Osteoblast (primary cell): Measurements from ENCODE around the gene RARRES1. TPM values are rescaled to one million over a fixed set of nuclear protein-coding genes. Genes with fewer than 3 reads are reported as not detected.
A peak's percentile ranks its signal among the peaks of the same experiment; 100 is the strongest.

ENCODE experiments used
- DNase-seq: peaks from one replicate; pipeline ENCODE4 v3.0.0; 2011; ENCODE audit warnings: low spot score, mixed read lengths; ENCODE audit not compliant: insufficient read length; ENCODE audit errors: missing footprints
- H2AFZ ChIP-seq: 2 replicates; pipeline ENCODE4 v1.6.0; 2011; ENCODE audit warnings: mild to moderate bottlenecking, low read length
- H3K27ac ChIP-seq: 2 replicates; pipeline ENCODE4 v1.5.1; 2011; ENCODE audit warnings: mild to moderate bottlenecking, low read depth, low read length, moderate library complexity
- H3K27me3 ChIP-seq: 2 replicates; pipeline ENCODE4 v1.6.0; 2012; ENCODE audit warnings: mild to moderate bottlenecking, control low read depth, inconsistent platforms, low read length, moderate library complexity; ENCODE audit not compliant: insufficient read depth
- H3K36me3 ChIP-seq: 2 replicates; pipeline ENCODE4 v1.5.1; 2011; ENCODE audit warnings: mild to moderate bottlenecking, low read length, control low read depth, moderate library complexity; ENCODE audit not compliant: insufficient read depth
- H3K4me1 ChIP-seq: 2 replicates; pipeline ENCODE4 v1.5.1; 2011; ENCODE audit warnings: mild to moderate bottlenecking, low read length, control low read depth, moderate library complexity; ENCODE audit not compliant: insufficient read depth
- H3K4me2 ChIP-seq: 2 replicates; pipeline ENCODE4 v1.6.0; 2011; ENCODE audit warnings: mild to moderate bottlenecking, low read length; ENCODE audit not compliant: insufficient read depth
- H3K4me3 ChIP-seq: fragments of 200-600 bp; sonication (generic); 3 replicates; pipeline ENCODE4 v1.5.1; 2012; ENCODE audit warnings: mild to moderate bottlenecking, low read length, inconsistent platforms; ENCODE audit not compliant: insufficient read depth
- H3K79me2 ChIP-seq: 2 replicates; pipeline ENCODE4 v1.6.0; 2012; ENCODE audit warnings: mild to moderate bottlenecking, low read length, control low read depth, inconsistent platforms; ENCODE audit not compliant: insufficient read depth
- H3K9me3 ChIP-seq: 2 replicates; pipeline ENCODE4 v1.5.1; 2011; ENCODE audit warnings: low read depth, low read length, control low read depth
- H4K20me1 ChIP-seq: 2 replicates; pipeline ENCODE4 v1.6.0; 2012; ENCODE audit warnings: mild to moderate bottlenecking, low read length, control low read depth; ENCODE audit not compliant: insufficient read depth
- total RNA-seq: library from RNA; depleted of rRNA; stranded (reverse); fragments of >200 nt; gene quantifications from 2 replicates; pipeline ENCODE4 v1.2.3, GENCODE V29; 2012
- TF ChIP-seq, protein P1 (sequence below): IDR thresholded peaks from 2 replicates; pipeline ENCODE4 v1.5.1; 2011; ENCODE audit warnings: mild to moderate bottlenecking, low read depth, low read length, moderate library complexity; ENCODE audit errors: extremely low read depth

The RARRES1 gene
- total RNA-seq, 1 donor, result 19.5 TPM

DNA sequence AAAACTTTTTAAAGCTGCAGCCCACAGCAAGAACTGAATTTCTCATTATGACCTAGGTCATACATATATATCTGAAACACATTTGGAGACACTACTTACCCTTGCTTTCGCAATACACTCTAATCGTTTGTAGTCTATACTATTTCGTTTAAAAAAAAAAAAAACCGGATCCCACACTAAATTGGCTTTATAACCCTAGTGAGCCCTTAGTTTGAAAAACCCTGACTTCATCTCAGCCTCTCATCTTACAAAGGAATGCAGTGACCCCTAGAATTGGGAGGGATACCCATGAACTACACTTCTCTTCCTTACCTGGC lies 4.2 kb downstream of the RARRES1 start:
- no peaks in the 10 kb centered on the region for H3K79me2 ChIP-seq
- H3K27me3 ChIP-seq, result no peaks in the 10 kb centered on the region
- H4K20me1 ChIP-seq, result no peaks in the 10 kb centered on the region
- peak overlapping the region; percentile 67 for H3K4me2 ChIP-seq
- no peaks in the 10 kb centered on the region for H3K36me3 ChIP-seq
- H2AFZ ChIP-seq, result no peak overlapping the region
- no peak overlapping the region for H3K4me3 ChIP-seq
- TF ChIP-seq, protein P1, sequence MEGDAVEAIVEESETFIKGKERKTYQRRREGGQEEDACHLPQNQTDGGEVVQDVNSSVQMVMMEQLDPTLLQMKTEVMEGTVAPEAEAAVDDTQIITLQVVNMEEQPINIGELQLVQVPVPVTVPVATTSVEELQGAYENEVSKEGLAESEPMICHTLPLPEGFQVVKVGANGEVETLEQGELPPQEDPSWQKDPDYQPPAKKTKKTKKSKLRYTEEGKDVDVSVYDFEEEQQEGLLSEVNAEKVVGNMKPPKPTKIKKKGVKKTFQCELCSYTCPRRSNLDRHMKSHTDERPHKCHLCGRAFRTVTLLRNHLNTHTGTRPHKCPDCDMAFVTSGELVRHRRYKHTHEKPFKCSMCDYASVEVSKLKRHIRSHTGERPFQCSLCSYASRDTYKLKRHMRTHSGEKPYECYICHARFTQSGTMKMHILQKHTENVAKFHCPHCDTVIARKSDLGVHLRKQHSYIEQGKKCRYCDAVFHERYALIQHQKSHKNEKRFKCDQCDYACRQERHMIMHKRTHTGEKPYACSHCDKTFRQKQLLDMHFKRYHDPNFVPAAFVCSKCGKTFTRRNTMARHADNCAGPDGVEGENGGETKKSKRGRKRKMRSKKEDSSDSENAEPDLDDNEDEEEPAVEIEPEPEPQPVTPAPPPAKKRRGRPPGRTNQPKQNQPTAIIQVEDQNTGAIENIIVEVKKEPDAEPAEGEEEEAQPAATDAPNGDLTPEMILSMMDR, result no peak
- peaks cover 68% of the 10 kb centered on the region for H3K4me1 ChIP-seq
- no peaks in the 10 kb centered on the region for H3K9me3 ChIP-seq
- DNase-seq, result no peak
- H3K27ac ChIP-seq, result peak overlapping the region; percentile 81

DNA sequence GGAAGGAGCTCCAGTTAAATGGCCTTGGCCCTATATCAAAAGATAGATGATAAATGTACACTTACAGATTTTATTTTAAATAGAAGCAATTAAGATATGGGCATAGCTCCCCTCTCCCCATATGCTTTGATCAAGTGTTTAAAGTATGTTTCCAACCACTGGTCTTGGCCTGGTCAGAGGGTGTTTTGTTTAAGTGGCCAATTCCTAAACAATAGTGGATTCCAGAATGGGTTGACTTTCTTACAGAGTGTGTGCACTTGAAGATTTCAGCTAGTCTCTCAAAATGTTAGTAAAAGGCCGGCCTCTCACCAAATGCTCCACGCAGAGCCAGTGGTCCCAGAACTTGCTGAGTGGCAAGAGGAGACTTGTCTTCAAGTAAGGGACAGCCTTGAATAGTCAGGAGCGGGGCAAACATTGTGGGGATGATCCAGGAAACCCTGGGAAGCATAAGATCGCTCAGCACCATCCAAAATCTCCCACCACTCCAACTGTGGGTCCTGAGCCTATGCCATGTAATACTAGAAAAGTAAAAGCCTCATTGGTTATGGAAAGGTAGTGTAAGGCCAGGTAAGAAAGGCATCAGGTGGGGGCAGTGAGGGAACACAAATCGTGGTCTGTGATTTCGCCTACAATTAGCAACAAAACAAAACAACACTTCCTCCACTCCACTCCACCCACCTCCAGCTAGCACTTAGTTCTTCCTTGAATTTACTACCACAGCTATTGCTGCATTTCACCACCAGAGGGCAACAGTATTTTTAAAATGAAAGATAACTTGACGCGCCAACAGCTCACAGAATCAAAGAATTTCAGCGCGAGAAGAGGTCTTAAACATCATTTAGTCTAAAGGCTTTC lies 4.8 kb downstream of the RARRES1 start:
- TF ChIP-seq, protein P1, result peak; percentile 88
- Histone ChIP-seq H3K79me2 (no peaks in the 10 kb centered on the region), H3K27ac (peak overlapping the region; percentile 81), H3K36me3 (no peaks in the 10 kb centered on the region), H3K4me3 (no peak overlapping the region), H3K4me1 (peaks cover 68% of the 10 kb centered on the region), H2AFZ (no peak overlapping the region), H3K27me3 (no peaks in the 10 kb centered on the region), H4K20me1 (no peaks in the 10 kb centered on the region), H3K4me2 (peak overlapping the region; percentile 67), H3K9me3 (no peaks in the 10 kb centered on the region)
- peak; percentile 92 for DNase-seq

DNA sequence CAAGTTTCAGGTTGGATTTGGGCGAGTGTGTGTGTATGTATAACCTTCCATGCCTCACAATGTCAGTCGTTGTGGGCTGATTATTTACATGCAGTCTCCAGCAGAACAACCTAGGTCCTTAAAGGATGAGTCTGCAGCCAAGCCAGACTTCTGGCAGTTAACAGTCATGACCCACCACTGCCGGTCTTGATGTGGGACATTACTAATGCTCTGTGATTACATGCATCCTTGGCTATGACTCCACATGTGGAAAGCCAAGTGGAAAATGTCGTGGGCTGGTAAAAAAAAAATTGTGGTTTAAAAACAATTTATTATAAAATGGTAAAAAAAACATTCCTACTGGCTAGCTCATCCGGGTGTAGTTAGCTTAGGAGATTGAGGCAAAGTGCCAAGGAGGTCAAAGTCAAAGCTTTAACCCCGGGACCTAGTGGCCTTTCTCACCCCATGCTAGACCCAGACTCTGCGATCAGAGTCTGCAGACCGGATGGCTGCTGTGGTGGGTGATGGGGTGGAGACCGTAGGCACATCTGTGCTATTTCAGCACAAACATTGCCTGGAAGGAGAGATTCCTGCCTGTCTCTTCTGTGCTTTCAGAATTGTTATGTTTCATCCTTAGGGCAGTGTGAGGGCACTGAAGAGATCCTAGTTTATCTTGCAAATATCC lies 6.8 kb downstream of the RARRES1 start:
- Histone ChIP-seq H3K36me3 (no peaks in the 10 kb centered on the region), H2AFZ (no peak overlapping the region), H3K4me3 (no peak overlapping the region), H3K9me3 (no peaks in the 10 kb centered on the region), H3K27ac (peak overlapping the region; percentile 96), H4K20me1 (no peaks in the 10 kb centered on the region), H3K27me3 (no peaks in the 10 kb centered on the region), H3K4me2 (peak overlapping the region; percentile 57), H3K79me2 (no peaks in the 10 kb centered on the region), H3K4me1 (peaks cover 58% of the 10 kb centered on the region)
- DNase-seq, result peak; percentile 96
- TF ChIP-seq, protein P1, result no peak

DNA sequence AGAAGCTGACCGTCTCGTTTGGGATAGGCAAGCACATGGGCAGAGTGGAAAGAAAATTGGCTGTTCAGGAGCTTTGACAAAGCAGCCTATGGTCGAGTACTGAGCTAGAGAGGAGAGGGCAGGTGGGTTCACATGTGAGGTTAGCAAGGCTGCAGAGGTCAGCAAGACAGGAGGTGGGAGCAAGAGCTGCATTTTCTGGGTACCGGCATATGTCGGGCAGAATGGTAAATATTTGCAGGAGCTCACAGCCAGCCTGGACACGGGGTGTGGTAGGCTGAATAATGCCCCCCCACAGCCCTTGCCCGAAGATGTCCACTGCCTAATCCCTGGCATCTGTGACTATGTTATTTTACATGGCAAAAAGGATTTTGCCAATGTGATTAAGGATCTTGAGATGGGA lies 8.3 kb downstream of the RARRES1 start:
- no peak for DNase-seq
- H3K36me3 ChIP-seq, result no peaks in the 10 kb centered on the region
- H3K79me2 ChIP-seq, result no peaks in the 10 kb centered on the region
- peak overlapping the region; percentile 96 for H3K27ac ChIP-seq
- no peaks in the 10 kb centered on the region for H3K9me3 ChIP-seq
- H3K4me2 ChIP-seq, result no peak overlapping the region
- H3K4me1 ChIP-seq, result peaks cover 58% of the 10 kb centered on the region
- H4K20me1 ChIP-seq, result no peaks in the 10 kb centered on the region
- H3K27me3 ChIP-seq, result no peaks in the 10 kb centered on the region
- no peak overlapping the region for H2AFZ ChIP-seq
- H3K4me3 ChIP-seq, result no peak overlapping the region
- TF ChIP-seq, protein P1, result no peak
